B cell (primary cell): Measurements from ENCODE around the gene BMAL1.

Experiments
- EZH2 ChIP-seq: IDR thresholded peaks from 2 replicates; pipeline ENCODE4 v1.6.1; 2012; ENCODE audit warnings: borderline replicate concordance, low read depth, mild to moderate bottlenecking, moderate library complexity, low read length; ENCODE audit not compliant: insufficient read depth, poor library complexity, severe bottlenecking
- TF ChIP-seq, protein P1 (sequence below): fragments of 200-600 bp; IDR thresholded peaks from one replicate; pipeline ENCODE4 v1.8.0; 2022; ENCODE audit warnings: antibody characterized with exemption, mild to moderate bottlenecking

DNA sequence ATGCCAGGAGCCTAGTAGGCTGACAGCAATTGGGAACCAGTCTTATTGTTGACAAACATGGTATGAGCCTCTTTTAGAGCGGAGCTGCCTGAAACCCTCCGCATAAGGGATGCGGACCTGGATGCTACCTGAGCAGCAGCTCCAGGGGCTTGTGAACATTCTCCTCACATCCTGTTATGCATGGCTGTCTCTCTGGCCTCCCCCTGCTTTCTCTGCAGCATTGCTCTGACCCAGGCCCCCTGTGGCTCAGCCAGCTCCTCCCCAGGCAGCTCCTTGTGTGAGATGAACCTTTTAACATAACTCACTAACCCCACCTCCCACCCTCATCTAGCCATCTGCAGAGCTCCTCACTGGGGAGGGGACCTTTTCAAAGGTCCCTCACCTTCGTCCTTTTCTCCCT is 6.0 kb downstream of the BMAL1 start:
- no peak for TF ChIP-seq EZH2
- TF ChIP-seq, protein P1, sequence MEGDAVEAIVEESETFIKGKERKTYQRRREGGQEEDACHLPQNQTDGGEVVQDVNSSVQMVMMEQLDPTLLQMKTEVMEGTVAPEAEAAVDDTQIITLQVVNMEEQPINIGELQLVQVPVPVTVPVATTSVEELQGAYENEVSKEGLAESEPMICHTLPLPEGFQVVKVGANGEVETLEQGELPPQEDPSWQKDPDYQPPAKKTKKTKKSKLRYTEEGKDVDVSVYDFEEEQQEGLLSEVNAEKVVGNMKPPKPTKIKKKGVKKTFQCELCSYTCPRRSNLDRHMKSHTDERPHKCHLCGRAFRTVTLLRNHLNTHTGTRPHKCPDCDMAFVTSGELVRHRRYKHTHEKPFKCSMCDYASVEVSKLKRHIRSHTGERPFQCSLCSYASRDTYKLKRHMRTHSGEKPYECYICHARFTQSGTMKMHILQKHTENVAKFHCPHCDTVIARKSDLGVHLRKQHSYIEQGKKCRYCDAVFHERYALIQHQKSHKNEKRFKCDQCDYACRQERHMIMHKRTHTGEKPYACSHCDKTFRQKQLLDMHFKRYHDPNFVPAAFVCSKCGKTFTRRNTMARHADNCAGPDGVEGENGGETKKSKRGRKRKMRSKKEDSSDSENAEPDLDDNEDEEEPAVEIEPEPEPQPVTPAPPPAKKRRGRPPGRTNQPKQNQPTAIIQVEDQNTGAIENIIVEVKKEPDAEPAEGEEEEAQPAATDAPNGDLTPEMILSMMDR: no peak
